ENCODE data around the gene TMED4.

The TMED4 gene

GRCh38 chr7:44581879-44582603 lies at the start of gene TMED4:
Gene TMED4, minus strand, starts transcription at chr7:44582231. Its CDS starts 25 bp downstream, at chr7:44582206.
- peak; percentile 98 for DNase-seq

GRCh38 chr7:44631458-44632115 lies 49.6 kb upstream of the TMED4 start:
- DNase-seq, result no peak

- DNase-seq, result no peak
Observed at GRCh38 chr7:44630792-44631457, 48.9 kb upstream of the TMED4 start.

GRCh38 chr7:44629829-44630522 lies 47.9 kb upstream of the TMED4 start:
- DNase-seq, result no peak

GRCh38 chr7:44626620-44627019 lies 44.6 kb upstream of the TMED4 start:
- no peak for DNase-seq

GRCh38 chr7:44625526-44626471 lies 43.8 kb upstream of the TMED4 start:
- no peak for DNase-seq

- no peak for DNase-seq
Observed at GRCh38 chr7:44624318-44624717, 42.3 kb upstream of the TMED4 start.

- DNase-seq, result no peak
Observed at GRCh38 chr7:44622342-44623151, 40.5 kb upstream of the TMED4 start.

GRCh38 chr7:44621750-44622103 lies 39.7 kb upstream of the TMED4 start:
- no peak for DNase-seq

GRCh38 chr7:44621034-44621749 lies 39.2 kb upstream of the TMED4 start:
- DNase-seq, result peak; percentile 21

- no peak for DNase-seq
Observed at GRCh38 chr7:44618753-44619152, 36.7 kb upstream of the TMED4 start.

GRCh38 chr7:44618045-44618444 lies 36.0 kb upstream of the TMED4 start:
- DNase-seq, result no peak

GRCh38 chr7:44617225-44617890 lies 35.3 kb upstream of the TMED4 start:
- peak; percentile 67 for DNase-seq

- no peak for DNase-seq
Observed at GRCh38 chr7:44616545-44616944, 34.5 kb upstream of the TMED4 start.

GRCh38 chr7:44615793-44616192 lies 33.8 kb upstream of the TMED4 start:
- DNase-seq, result no peak

GRCh38 chr7:44615149-44615611 lies 33.1 kb upstream of the TMED4 start:
- peak; percentile 42 for DNase-seq

GRCh38 chr7:44609829-44610228 lies 27.8 kb upstream of the TMED4 start:
- DNase-seq, result no peak

- peak; percentile 87 for DNase-seq
Observed at GRCh38 chr7:44608916-44609648, 27.1 kb upstream of the TMED4 start.

Data from fibroblast of skin of right quadriceps (primary cell).